ENCODE results near the gene ZNRD2.
"Not testable (repeated sequence)": the region's sequence is repeated elsewhere in the genome, so short reads cannot be mapped to it uniquely, and the experiment has no call there.

The ZNRD2 gene

DNA sequence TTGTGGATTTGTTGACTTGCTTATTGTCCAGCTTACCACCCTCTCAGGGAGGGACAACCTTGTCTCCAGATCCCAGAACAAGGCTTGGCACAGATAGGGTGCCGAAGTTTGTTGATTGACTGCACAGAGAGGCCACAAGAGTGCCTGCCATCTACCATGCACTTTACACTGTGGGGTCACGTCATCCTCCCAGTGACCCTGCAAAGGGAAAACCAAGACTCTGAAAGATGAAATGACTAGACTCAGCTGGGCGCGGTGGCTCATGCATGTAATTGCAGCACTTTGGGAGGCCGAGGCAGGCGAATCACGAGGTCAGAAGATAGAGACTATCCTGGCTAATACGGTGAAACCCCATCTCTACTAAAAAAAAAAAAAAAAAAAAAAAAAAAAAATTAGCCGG, 7.5 kb upstream of the ZNRD2 start:
- TF ChIP-seq EZH2phosphoT487 (IDR thresholded peaks at IDR 0.05; ENCODE audit: low read length) (no peak), EZH2 (optimal IDR thresholded peaks at IDR 0.05; ENCODE audit: low read depth, low read length) (no peak), CTCF (IDR thresholded peaks at IDR 0.05; ENCODE audit: low read length) (no peak)
- H3K4me1 ChIP-seq (ENCODE audit: low read length), result 0 out of 2 replicates have a peak, but pooled peaks cover 5% of the 10 kb centered on the region
- H3K79me2 ChIP-seq (ENCODE audit: low read length), result peaks cover 6% of the 10 kb centered on the region
- no peak overlapping the region for H3K9ac ChIP-seq (ENCODE audit: low read length)
- H2AFZ ChIP-seq (ENCODE audit: low read length), result no peak overlapping the region
- H3K4me3 ChIP-seq (ENCODE audit: low read length), result no peak overlapping the region
- no peaks in the 10 kb centered on the region for H4K20me1 ChIP-seq (ENCODE audit: insufficient read depth, low read length)
- DNase-seq, result no peak
- no peaks in the 10 kb centered on the region for H3K9me2 ChIP-seq (replicated peaks; ENCODE audit: insufficient read depth, low read length)
- no peaks in the 10 kb centered on the region for H3K27me3 ChIP-seq (replicated peaks; ENCODE audit: insufficient read depth, low read length)
- no peak overlapping the region for H3K27ac ChIP-seq (ENCODE audit: low read length)
- H3K36me3 ChIP-seq (replicated peaks; ENCODE audit: insufficient read depth, low read length), result no peaks in the 10 kb centered on the region
- no peak overlapping the region for H3K4me2 ChIP-seq (ENCODE audit: low read depth, low read length)
- H3K9me3 ChIP-seq (replicated peaks; ENCODE audit: insufficient read depth, low read length), result no peaks in the 10 kb centered on the region
- peaks cover 11% of the 10 kb centered on the region; the same call in 1 of the 2 replicates for H3F3A ChIP-seq (ENCODE audit: insufficient read depth, low read length)

- no peak for DNase-seq
- Histone ChIP-seq H3F3A (ENCODE audit: insufficient read depth, low read length) (peaks cover 11% of the 10 kb centered on the region; the same call in 1 of the 2 replicates), H3K4me3 (ENCODE audit: low read length) (no peak overlapping the region), H3K9me2 (replicated peaks; ENCODE audit: insufficient read depth, low read length) (no peaks in the 10 kb centered on the region), H3K27ac (ENCODE audit: low read length) (no peak overlapping the region), H3K9ac (ENCODE audit: low read length) (no peak overlapping the region), H2AFZ (ENCODE audit: low read length) (no peak overlapping the region), H4K20me1 (ENCODE audit: insufficient read depth, low read length) (no peaks in the 10 kb centered on the region), H3K79me2 (ENCODE audit: low read length) (peaks cover 15% of the 10 kb centered on the region), H3K27me3 (replicated peaks; ENCODE audit: insufficient read depth, low read length) (no peaks in the 10 kb centered on the region), H3K4me1 (ENCODE audit: low read length) (peaks cover 4% of the 10 kb centered on the region; the same call in 1 of the 2 replicates), H3K9me3 (replicated peaks; ENCODE audit: insufficient read depth, low read length) (no peaks in the 10 kb centered on the region), H3K36me3 (replicated peaks; ENCODE audit: insufficient read depth, low read length) (no peaks in the 10 kb centered on the region), H3K4me2 (ENCODE audit: low read depth, low read length) (no peak overlapping the region)
- TF ChIP-seq CTCF (IDR thresholded peaks at IDR 0.05; ENCODE audit: low read length) (no peak), EZH2phosphoT487 (IDR thresholded peaks at IDR 0.05; ENCODE audit: low read length) (no peak), EZH2 (optimal IDR thresholded peaks at IDR 0.05; ENCODE audit: low read depth, low read length) (no peak)
These were observed 6.7 kb upstream of the ZNRD2 start for GRCh38 chr11:65563601-65564000.

DNA sequence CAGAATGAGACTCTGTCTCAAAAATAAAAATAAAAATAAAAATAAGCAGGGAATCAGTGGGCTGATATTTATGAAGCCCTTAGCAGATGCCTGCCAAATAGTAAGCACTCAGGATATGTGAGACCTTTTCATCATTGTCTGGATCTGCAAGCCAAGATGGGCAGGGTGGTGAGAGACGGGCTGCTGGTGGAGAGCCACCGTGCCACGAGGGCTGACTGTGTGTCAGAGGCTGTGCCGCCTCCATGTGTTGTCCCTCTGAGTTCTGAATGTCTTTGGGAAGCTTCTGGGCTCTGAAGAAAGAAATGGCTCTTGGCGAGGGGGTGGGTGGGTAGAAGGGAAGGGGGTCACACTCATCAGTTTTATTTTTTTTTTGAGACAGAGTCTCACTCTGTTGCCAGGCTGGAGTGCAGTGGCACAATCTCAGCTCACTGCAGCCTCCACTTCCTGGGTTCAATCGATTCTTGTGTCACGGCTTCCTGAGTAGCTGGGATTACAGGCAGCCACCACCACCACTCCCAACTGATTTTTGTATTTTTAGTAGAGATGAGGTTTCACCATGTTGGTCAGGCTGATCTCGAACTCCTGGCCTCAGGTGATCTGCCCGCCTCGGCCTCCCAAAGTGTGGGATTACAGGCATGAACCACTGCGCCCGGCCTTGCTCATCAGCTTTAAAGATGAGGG, 5.3 kb upstream of the ZNRD2 start:
- DNase-seq; H3K27ac ChIP-seq (ENCODE audit: low read length); H2AFZ ChIP-seq (ENCODE audit: low read length): not testable (repeated sequence)

More for the DNA sequence above, 5.3 kb upstream of the ZNRD2 start:
- H3K27me3 ChIP-seq (replicated peaks; ENCODE audit: insufficient read depth, low read length); H3K9ac ChIP-seq (ENCODE audit: low read length); H3K9me3 ChIP-seq (replicated peaks; ENCODE audit: insufficient read depth, low read length); H3K4me1 ChIP-seq (ENCODE audit: low read length); H3K36me3 ChIP-seq (replicated peaks; ENCODE audit: insufficient read depth, low read length); H3K9me2 ChIP-seq (replicated peaks; ENCODE audit: insufficient read depth, low read length); H3K4me3 ChIP-seq (ENCODE audit: low read length); H3K4me2 ChIP-seq (ENCODE audit: low read depth, low read length); H4K20me1 ChIP-seq (ENCODE audit: insufficient read depth, low read length): not testable (repeated sequence)
- peaks cover 13% of the 10 kb centered on the region for H3F3A ChIP-seq (ENCODE audit: insufficient read depth, low read length)
- peaks cover 24% of the 10 kb centered on the region for H3K79me2 ChIP-seq (ENCODE audit: low read length)
